A673 (cell line): ENCODE data around the gene FLT3.

ENCODE experiments used
- EZH2 ChIP-seq: fragments of 200-600 bp; sonication (generic); IDR thresholded peaks from 2 replicates; pipeline ENCODE4 v1.6.1; 2017; ENCODE audit warnings: borderline replicate concordance, low read depth, mild to moderate bottlenecking, mixed read lengths, antibody characterized with exemption, low read length; ENCODE audit not compliant: poor library complexity, severe bottlenecking
- TF ChIP-seq, protein P1 (sequence below): fragments of 300-800, 200-600 bp; sonication (generic); conservative IDR thresholded peaks from 2 replicates; pipeline ENCODE4 v1.5.1; 2017; ENCODE audit warnings: low read depth, mild to moderate bottlenecking, antibody characterized with exemption, low read length, moderate library complexity, mixed read lengths

DNA sequence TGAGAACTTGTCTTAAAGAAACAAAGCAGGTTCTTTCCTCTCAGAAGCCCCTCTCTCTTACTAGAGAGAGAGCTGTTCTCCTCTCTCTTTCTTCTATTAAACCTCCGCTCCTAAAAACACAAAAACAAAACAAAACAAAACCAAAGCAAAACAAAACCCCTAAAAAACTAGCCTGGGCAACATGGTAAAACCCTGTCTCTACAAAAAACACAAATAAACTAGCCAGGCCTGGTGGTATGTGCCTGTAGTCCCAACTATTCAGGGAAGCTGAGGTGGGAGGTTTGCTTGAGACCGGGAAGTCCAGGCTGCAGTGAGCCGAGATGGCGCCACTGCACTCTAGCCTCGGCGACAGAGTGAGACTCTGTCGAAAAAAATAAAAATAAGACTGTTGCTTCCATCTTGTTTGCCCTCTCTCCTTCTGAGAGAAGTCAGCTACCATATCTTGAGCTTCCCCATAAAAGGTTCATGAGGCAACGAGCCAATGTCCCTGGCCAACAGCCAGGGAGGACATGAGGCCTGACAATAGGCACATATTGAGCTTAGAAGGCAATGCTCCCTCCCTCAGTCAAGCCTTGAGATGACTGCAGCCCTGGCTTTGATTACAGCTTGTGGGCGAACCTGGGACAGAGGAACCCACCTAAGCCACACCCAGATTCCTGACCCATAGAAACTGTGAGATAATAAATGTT is 17.5 kb upstream of the FLT3 start:
- no peak for TF ChIP-seq EZH2
- TF ChIP-seq, protein P1, sequence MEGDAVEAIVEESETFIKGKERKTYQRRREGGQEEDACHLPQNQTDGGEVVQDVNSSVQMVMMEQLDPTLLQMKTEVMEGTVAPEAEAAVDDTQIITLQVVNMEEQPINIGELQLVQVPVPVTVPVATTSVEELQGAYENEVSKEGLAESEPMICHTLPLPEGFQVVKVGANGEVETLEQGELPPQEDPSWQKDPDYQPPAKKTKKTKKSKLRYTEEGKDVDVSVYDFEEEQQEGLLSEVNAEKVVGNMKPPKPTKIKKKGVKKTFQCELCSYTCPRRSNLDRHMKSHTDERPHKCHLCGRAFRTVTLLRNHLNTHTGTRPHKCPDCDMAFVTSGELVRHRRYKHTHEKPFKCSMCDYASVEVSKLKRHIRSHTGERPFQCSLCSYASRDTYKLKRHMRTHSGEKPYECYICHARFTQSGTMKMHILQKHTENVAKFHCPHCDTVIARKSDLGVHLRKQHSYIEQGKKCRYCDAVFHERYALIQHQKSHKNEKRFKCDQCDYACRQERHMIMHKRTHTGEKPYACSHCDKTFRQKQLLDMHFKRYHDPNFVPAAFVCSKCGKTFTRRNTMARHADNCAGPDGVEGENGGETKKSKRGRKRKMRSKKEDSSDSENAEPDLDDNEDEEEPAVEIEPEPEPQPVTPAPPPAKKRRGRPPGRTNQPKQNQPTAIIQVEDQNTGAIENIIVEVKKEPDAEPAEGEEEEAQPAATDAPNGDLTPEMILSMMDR, result 0 out of 2 replicates have a peak, but pooled peaks have one; percentile 19
